Measurements from ENCODE around the gene WDR90. TPM values are rescaled to one million over a fixed set of nuclear protein-coding genes. Genes with fewer than 3 reads are reported as not detected.
A peak's percentile ranks its signal among the peaks of the same experiment; 100 is the strongest.

WDR90 gene
- polyA plus RNA-seq, 1 donor from 2014 or later, result 0.54 TPM

DNA sequence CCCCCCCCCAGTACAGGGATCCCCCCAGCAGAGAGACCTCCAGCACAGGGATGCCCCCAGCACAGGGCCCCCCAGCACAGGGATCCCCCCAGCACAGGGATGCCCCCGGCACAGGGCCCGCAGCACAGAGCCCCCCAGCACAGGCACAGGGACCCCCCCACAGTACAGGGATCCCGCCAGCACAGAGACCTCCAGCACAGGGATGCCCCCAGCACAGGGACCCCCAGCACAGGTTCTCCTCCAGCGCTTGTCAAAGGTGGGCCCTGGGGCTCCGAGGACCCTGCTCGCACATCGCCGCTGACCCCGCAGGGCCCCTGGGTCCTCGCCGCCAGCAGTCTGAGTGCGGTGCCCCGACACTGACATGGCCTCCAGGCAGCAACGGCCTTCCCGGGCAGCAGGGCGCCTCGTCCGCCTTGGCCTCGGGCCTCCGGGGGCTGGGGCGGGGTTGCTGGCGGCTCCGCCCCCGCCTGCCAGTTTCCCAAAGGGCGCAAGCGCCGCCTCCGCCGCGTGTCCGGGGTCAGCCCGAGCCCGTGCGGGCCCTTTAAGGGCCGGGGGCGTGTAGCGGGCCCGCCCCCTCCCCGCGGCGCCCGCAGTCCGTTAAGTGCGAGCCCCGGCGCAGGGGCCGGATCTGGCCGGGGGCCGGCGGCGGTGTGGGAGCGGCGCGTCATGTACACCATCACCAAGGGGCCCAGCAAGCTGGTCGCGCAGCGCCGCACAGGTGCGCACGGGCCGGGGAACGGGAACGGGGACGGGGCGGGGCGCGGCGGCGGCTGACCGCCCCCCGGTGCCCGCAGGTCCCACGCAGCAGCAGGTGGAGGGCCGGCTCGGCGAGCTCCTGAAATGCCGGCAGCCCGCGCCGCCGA, 7.6 kb upstream of the WDR90 start, which contains the start of gene MCRIP2:
Gene MCRIP2 (plus strand): TSS at position 503 of the 863 bp plus-strand sequence. CDS start 164 bp downstream, at position 667.
- Mint-ChIP-seq H3K9me3 (peaks cover 0 to 2% (median 0%) of the 10 kb centered on the region in 3 donors), H3K4me1 (peaks cover 10 to 22% (median 19%) of the 10 kb centered on the region in 3 donors), H3K36me3 (no peaks in the 10 kb centered on the region), H3K4me3 (peak within 1 kb of the TSS; percentile 77 to 87 (median 82)), H3K27me3 (peaks cover 3% of the 10 kb centered on the region), H3K27ac (peak within 1 kb of the TSS; percentile 16 to 80 (median 53))

DNA sequence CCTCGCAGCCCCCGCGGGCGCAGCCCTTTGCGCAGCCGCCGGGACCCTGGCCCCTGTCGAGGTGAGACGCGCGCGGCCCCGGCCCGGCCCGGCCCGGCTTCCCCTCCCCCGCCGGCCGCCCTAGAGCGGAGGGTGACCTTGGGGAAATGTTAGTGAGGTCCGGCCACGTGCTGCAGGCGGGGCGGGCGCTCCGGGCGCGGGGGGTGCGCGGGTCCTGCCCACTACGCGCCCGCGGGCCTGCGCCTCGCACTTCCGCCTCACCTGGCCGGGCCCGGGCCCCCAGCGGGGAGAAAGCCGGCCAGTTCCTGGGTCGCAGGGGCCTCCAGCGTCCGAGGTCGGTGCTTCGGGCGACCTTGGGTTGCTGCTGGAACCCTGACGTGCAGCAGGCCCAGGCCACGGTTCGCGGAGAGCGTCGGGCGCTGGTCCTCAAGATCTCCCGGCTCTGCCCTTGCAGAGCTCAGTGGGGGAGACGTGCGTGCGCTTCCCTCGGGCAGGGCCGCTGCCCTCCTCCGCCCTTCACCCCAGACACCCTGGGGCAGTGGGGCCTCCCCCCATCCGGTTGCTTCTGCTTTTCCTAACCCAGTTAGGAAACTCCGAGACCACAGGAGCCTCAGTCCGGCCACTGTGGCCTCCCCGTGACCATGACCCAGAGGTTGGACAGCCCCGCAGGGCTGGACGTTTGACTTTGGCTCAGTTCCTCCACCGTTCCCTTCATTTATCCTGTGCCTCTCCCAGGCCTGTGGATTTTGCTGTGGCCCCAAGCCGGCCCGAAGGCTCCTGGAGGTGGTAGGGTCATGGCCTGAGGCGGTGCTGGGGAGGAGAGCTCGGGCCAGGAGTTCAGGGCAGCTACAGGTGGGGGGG, 6.7 kb upstream of the WDR90 start:
- H3K36me3 Mint-ChIP-seq, result no peaks in the 10 kb centered on the region
- peak overlapping the region; percentile 60 to 87 (median 78) for H3K4me3 Mint-ChIP-seq
- peak overlapping the region; percentile 16 to 80 (median 53) for H3K27ac Mint-ChIP-seq
- H3K27me3 Mint-ChIP-seq, result no peaks in the 10 kb centered on the region
- peaks cover 7 to 21% (median 21%) of the 10 kb centered on the region in 3 donors for H3K4me1 Mint-ChIP-seq
- H3K9me3 Mint-ChIP-seq, result no peaks in the 10 kb centered on the region

DNA sequence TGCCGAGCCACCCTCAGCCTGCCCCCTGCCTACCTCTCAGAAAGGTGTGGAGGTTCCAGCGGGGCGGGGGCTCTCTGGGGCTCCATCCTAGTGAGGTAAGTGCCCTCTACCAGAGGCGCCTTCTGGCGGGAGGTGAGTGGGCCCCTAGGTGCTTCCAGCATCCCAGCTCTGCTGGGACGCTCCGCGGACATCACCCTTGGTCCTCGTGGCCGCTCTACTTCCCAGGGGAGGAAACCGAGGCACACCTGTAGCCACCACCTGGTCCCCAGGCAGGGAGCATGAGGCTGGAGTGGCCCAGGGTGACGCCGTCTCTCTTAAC, 6.2 kb upstream of the WDR90 start:
- Mint-ChIP-seq H3K27me3 (no peaks in the 10 kb centered on the region), H3K36me3 (no peaks in the 10 kb centered on the region), H3K9me3 (no peaks in the 10 kb centered on the region), H3K4me1 (peaks cover 7 to 21% (median 18%) of the 10 kb centered on the region in 3 donors), H3K4me3 (peak overlapping the region; percentile 68 to 87 (median 78)), H3K27ac (peak overlapping the region; percentile 16 to 80 (median 53))

GRCh38 chr16:644556-644955, 4.6 kb upstream of the WDR90 start:
- Mint-ChIP-seq H3K36me3 (no peaks in the 10 kb centered on the region), H3K4me3 (peak overlapping the region in 2 of 4 donors; percentile 60 to 79), H3K27me3 (no peaks in the 10 kb centered on the region), H3K27ac (no peak overlapping the region), H3K4me1 (peaks cover 0 to 13% (median 13%) of the 10 kb centered on the region in 3 donors), H3K9me3 (no peaks in the 10 kb centered on the region)

- H3K27me3 Mint-ChIP-seq, result no peaks in the 10 kb centered on the region
- H3K9me3 Mint-ChIP-seq, result no peaks in the 10 kb centered on the region
- H3K4me1 Mint-ChIP-seq, result peaks cover 0 to 13% (median 11%) of the 10 kb centered on the region in 3 donors
- no peak overlapping the region for H3K27ac Mint-ChIP-seq
- H3K36me3 Mint-ChIP-seq, result no peaks in the 10 kb centered on the region
- peak overlapping the region in 1 of 4 donors; percentile 50 for H3K4me3 Mint-ChIP-seq
Measured at GRCh38 chr16:645852-646678, 3.1 kb upstream of the WDR90 start.

- Mint-ChIP-seq H3K4me3 (no peak overlapping the region), H3K27me3 (no peaks in the 10 kb centered on the region), H3K36me3 (no peaks in the 10 kb centered on the region), H3K9me3 (no peaks in the 10 kb centered on the region), H3K4me1 (peaks cover 0 to 13% (median 11%) of the 10 kb centered on the region in 3 donors), H3K27ac (peak overlapping the region in 2 of 3 donors; percentile 73 to 93)
Measured at GRCh38 chr16:646679-647172, 2.4 kb upstream of the WDR90 start.

DNA sequence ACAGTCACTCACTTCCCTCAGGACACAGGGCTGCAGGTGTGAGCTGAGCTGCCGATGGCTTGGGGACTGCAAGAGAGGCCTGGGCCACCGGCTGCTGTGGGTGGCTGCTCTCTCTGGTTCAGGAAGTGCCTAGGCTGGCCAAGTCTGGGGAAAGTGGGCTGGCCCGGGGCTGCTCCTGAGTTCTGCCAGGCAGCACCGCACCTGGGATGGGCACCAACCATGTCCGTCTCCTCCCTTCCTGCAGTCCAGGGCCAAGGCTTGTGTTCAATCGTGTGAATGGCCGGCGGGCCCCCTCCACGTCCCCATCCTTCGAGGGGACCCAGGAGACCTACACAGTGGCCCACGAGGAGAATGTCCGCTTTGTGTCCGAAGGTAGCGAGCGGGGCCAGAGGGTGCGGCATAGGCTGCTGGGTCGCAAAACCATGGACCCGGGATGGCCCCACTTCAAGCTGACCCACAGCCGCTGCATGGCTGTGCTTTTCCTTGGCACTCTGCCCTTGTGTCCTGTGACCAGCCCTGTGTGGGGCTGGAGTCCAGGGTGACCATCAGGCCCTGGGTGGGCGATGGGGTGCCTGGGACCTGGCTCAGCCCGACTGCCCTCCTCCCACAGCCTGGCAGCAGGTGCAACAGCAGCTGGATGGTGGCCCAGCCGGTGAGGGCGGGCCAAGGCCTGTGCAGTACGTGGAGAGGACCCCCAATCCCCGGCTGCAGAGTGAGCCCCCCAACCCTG, 1.8 kb upstream of the WDR90 start:
- Mint-ChIP-seq H3K27me3 (no peaks in the 10 kb centered on the region), H3K4me3 (peak overlapping the region in 1 of 4 donors; percentile 32), H3K9me3 (no peaks in the 10 kb centered on the region), H3K27ac (peak overlapping the region in 2 of 3 donors; percentile 73 to 93), H3K4me1 (peaks cover 0 to 13% (median 11%) of the 10 kb centered on the region in 3 donors), H3K36me3 (no peaks in the 10 kb centered on the region)

GRCh38 chr16:648071-648780, 939 bp upstream of the WDR90 start:
- H3K27me3 Mint-ChIP-seq, result no peaks in the 10 kb centered on the region
- no peaks in the 10 kb centered on the region for H3K36me3 Mint-ChIP-seq
- peak overlapping the region; percentile 80 to 89 (median 84) for H3K4me3 Mint-ChIP-seq
- no peaks in the 10 kb centered on the region for H3K9me3 Mint-ChIP-seq
- peak overlapping the region; percentile 74 to 93 (median 92) for H3K27ac Mint-ChIP-seq
- peaks cover 0 to 13% (median 11%) of the 10 kb centered on the region in 3 donors for H3K4me1 Mint-ChIP-seq

DNA sequence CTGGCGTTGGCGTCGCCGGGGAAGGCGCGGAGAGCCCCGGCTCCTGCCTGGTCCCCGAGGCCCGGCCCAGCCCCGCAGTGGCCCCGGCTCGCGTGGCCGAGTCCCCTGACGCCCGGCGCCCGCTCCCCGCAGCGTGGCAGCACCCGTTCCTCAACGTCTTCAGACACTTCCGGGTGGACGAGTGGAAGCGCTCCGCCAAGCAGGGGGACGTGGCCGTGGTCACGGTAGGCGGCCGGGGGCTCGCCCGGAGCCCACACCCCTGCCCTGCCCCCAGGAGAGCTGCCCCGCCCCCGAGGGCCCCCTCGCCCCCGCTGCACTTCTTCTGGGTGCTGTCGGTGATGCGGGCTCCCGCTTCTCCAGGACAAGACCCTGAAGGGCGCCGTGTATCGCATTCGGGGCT, 466 bp downstream of the WDR90 start:
- H3K27me3 Mint-ChIP-seq, result no peaks in the 10 kb centered on the region
- peak overlapping the region; percentile 55 to 93 (median 77) for H3K4me3 Mint-ChIP-seq
- H3K36me3 Mint-ChIP-seq, result no peaks in the 10 kb centered on the region
- H3K9me3 Mint-ChIP-seq, result no peaks in the 10 kb centered on the region
- H3K4me1 Mint-ChIP-seq, result peaks cover 0 to 6% (median 4%) of the 10 kb centered on the region in 3 donors
- no peak overlapping the region for H3K27ac Mint-ChIP-seq

- Mint-ChIP-seq H3K4me1 (peaks cover 0 to 4% (median 3%) of the 10 kb centered on the region in 3 donors), H3K27me3 (no peaks in the 10 kb centered on the region), H3K27ac (peak overlapping the region in 1 of 3 donors; percentile 48), H3K36me3 (no peaks in the 10 kb centered on the region), H3K9me3 (no peaks in the 10 kb centered on the region), H3K4me3 (peak overlapping the region in 1 of 4 donors; percentile 38)
Measured at GRCh38 chr16:651844-652243, 2.7 kb downstream of the WDR90 start.

GRCh38 chr16:652454-653305, 3.5 kb downstream of the WDR90 start:
- Mint-ChIP-seq H3K4me1 (peaks cover 0 to 4% (median 2%) of the 10 kb centered on the region in 3 donors), H3K27me3 (no peaks in the 10 kb centered on the region), H3K27ac (no peak overlapping the region), H3K4me3 (peak overlapping the region in 2 of 4 donors; percentile 34 to 38), H3K36me3 (no peaks in the 10 kb centered on the region), H3K9me3 (no peaks in the 10 kb centered on the region)

DNA sequence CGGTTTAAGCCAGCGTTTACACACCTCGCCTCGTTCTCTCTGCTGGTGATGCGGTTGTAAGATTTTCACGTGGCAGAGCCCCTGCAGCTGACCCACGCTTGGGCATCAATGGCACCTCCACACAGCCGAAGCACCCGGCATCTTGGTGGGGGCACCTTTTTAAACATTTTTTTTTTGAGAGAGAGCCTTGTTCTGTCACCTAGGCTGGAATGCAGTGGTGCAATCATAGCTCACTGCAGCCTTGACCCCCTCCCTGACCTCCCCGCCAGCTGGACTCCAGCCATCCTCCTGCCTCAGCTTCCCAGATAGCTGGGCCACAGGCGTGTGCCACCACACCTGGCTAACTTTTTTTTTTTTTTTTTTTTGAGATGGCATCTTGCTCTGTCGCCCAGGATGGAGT, 4.9 kb downstream of the WDR90 start:
- no peaks in the 10 kb centered on the region for H3K36me3 Mint-ChIP-seq
- H3K4me1 Mint-ChIP-seq, result peaks cover 0 to 2% (median 0%) of the 10 kb centered on the region in 3 donors
- no peaks in the 10 kb centered on the region for H3K9me3 Mint-ChIP-seq
- H3K4me3 Mint-ChIP-seq, result no peak overlapping the region
- no peaks in the 10 kb centered on the region for H3K27me3 Mint-ChIP-seq
- no peak overlapping the region for H3K27ac Mint-ChIP-seq
